Activated CD4-positive, alpha-beta T cell treated with anti-CD3 and anti-CD28 coated beads for 36 hours (primary cell): ENCODE data around the gene OSER1. TPM values are rescaled to one million over a fixed set of nuclear protein-coding genes. Genes with fewer than 3 reads are reported as not detected.
"Not testable (repeated sequence)": the region's sequence is repeated elsewhere in the genome, so short reads cannot be mapped to it uniquely, and the experiment has no call there.

Experiments used
- ATAC-seq: fragments of 200-7000 bp; cut with Tn5 transposase; one replicate; pipeline ENCODE4 v1.10.0; 2021; ENCODE audit warnings: mild to moderate bottlenecking, moderate library complexity
- CTCF ChIA-PET: fragments of 350-600 bp; sonication (Branson Sonifier 250); formaldehyde crosslinking; loops from one replicate; lab custom pipeline; 2021; ENCODE audit warnings: antibody characterized with exemption; lab: Charles Lee
- POLR2A ChIA-PET: fragments of 350-600 bp; sonication (Branson Sonifier 250); formaldehyde crosslinking; loops from one replicate; lab custom pipeline; 2021; ENCODE audit warnings: antibody characterized with exemption, inconsistent platforms; lab: Charles Lee
- DNase-seq: peaks from one replicate; pipeline ENCODE4 v3.0.0-alpha.2; 2020
- H3K27ac Mint-ChIP-seq: one replicate; pipeline ENCODE4 v1.8.0; 2021; ENCODE audit warnings: mixed read lengths
- H3K27me3 Mint-ChIP-seq: one replicate; pipeline ENCODE4 v1.8.0; 2021; ENCODE audit warnings: mixed read lengths
- H3K36me3 Mint-ChIP-seq: one replicate; pipeline ENCODE4 v1.8.0; 2021; ENCODE audit warnings: low read depth, mixed read lengths
- H3K4me1 Mint-ChIP-seq: one replicate; pipeline ENCODE4 v1.8.0; 2021; ENCODE audit warnings: mixed read lengths
- H3K4me3 Mint-ChIP-seq: one replicate; pipeline ENCODE4 v1.8.0; 2021; ENCODE audit warnings: mild to moderate bottlenecking, moderate library complexity, mixed read lengths
- H3K9me3 Mint-ChIP-seq: one replicate; pipeline ENCODE4 v1.8.0; 2021; ENCODE audit warnings: low read depth, mixed read lengths
- intact Hi-C, 2 experiments: fragments of 100-400 bp; cut with DNase I in 1 of 2; cut with micrococcal nuclease in 1 of 2; formaldehyde crosslinking; loops; one replicate each; pipeline versions ENCODE4 v1.14.2 to v1.15.1; 2022 to 2024; cut with DNase I, micrococcal nuclease
- total RNA-seq, 2 experiments: library from RNA; stranded (reverse); gene quantifications; one replicate each; pipeline ENCODE4 v1.2.3, GENCODE V29; 2021

OSER1 gene
- total RNA-seq, 2 experiments from 2014 or later, result 19.9 to 22.5 TPM

- Mint-ChIP-seq H3K4me3 (no peak overlapping the region), H3K9me3 (no peaks in the 10 kb centered on the region), H3K27ac (no peak overlapping the region), H3K4me1 (peaks cover 1% of the 10 kb centered on the region), H3K27me3 (peaks cover 2% of the 10 kb centered on the region), H3K36me3 (no peaks in the 10 kb centered on the region)
- ATAC-seq (no peak), DNase-seq (no peak)
- ChIA-PET POLR2A (no interaction called here), CTCF (interaction anchor here (0.9 kb wide), 1 partner anchor 20 kb away, joined by 3 read pairs; no protein-coding TSS in a partner anchor)
- intact Hi-C loops, result no loop called here
Measured at GRCh38 chr20:44241796-44242195, 31.2 kb upstream of the OSER1 start.

DNA sequence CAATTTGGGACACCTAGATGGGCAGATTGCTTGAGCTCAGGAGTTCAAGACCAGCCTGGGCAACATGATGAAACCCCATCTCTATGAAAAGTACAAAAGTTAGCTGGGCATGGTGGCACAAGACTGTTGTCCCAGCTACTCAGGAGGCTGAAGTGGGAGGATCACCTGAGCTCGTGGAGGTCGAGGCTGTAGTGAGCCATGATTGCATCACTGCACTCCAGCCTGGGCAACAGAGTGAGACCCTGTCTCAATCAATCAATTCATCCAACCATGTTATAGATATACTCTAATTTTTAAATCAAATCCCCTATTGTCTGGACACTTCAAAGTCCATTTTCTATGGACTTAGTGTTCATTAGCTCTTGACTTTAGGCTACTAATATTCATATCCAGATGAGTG is 26.3 kb upstream of the OSER1 start:
- DNase-seq, POLR2A ChIA-PET, H3K9me3 Mint-ChIP-seq, H3K4me1 Mint-ChIP-seq, H3K4me3 Mint-ChIP-seq, H3K27me3 Mint-ChIP-seq, intact Hi-C loops, ATAC-seq, H3K36me3 Mint-ChIP-seq, H3K27ac Mint-ChIP-seq: not testable (repeated sequence)
- CTCF ChIA-PET, result interaction anchor here (1.0 to 2.4 kb wide), 3 partner anchors 18 to 21 kb away, joined by 3 to 8 read pairs (median 4); no protein-coding TSS in a partner anchor

DNA sequence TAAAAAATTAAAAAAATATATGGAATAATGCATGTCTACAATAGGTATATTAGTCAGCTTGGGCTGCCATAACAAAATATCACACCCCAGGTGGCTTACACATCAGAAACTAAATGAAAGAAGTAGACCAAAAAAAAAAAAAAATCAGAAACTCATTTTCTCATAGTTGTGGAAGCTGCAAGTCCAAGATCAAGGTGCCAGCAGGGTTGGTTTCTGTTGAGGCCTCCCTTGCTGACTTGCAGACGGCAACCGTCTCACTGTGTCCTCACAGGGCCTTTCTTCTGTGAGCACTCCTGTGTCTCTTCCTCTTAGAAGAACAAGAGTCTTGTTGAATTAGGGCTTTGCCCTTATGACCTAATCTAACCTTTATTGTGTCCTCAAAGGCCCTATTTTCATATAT is 25.1 kb upstream of the OSER1 start:
- intact Hi-C loops, result no loop called here
- Mint-ChIP-seq H3K27ac (no peak overlapping the region), H3K27me3 (no peaks in the 10 kb centered on the region), H3K4me1 (peaks cover 5% of the 10 kb centered on the region), H3K4me3 (no peak overlapping the region), H3K36me3 (no peaks in the 10 kb centered on the region), H3K9me3 (no peaks in the 10 kb centered on the region)
- DNase-seq (no peak), ATAC-seq (no peak)
- POLR2A ChIA-PET, result no interaction called here
- CTCF ChIA-PET, result interaction anchor here (1.6 to 2.4 kb wide), 2 partner anchors 18 to 20 kb away, joined by 4 to 8 read pairs; no protein-coding TSS in a partner anchor

DNA sequence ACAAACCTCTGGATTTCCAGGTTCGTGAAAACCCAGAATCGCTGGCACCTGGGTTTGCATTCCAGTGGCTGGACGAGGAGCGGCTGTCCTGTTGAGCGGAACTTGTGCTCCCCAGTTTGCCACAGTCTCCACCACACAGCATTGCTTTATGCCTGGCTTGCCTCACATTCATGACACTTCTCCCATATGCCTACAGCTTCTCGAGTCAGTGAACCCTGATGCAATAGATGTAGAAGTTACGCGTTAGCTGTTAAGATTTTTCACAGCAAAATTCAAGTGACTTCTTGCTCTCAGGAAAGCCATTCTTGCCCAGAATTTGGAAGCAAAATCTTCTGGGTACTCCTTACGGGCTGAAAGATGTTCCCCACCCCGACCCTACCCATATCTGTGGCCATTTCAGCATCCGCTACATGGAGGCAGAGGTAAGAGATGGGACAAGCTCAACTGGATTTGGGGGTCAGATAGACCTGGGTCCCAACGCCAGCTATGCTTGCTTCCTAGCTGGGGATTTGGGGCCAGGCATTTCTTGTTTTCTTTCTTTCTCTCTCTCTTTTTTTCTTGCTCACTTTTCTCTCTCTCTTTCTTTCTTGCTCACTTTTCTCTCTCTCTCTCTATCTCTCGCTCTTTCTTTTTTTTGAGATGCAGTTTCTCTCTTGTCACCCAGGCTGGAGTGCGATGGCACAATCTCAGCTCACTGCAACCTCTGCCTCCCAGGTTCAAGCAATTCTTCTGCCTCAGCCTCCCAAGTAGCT is 24.2 kb upstream of the OSER1 start:
- DNase-seq (no peak), ATAC-seq (no peak)
- no peaks in the 10 kb centered on the region for H3K36me3 Mint-ChIP-seq
- H3K4me3 Mint-ChIP-seq, result no peak overlapping the region
- peaks cover 5% of the 10 kb centered on the region for H3K4me1 Mint-ChIP-seq
- no peak overlapping the region for H3K27ac Mint-ChIP-seq
- H3K9me3 Mint-ChIP-seq, result no peaks in the 10 kb centered on the region
- no peaks in the 10 kb centered on the region for H3K27me3 Mint-ChIP-seq
- POLR2A ChIA-PET, result no interaction called here
- CTCF ChIA-PET, result interaction anchor here (0.7 to 2.4 kb wide), 2 partner anchors 18 to 77 kb away, joined by 3 to 8 read pairs; no protein-coding TSS in a partner anchor
- intact Hi-C loops, result no loop called here

- H3K36me3 Mint-ChIP-seq, result no peaks in the 10 kb centered on the region
- CTCF ChIA-PET, result interaction anchor here (0.6 to 0.7 kb wide), 2 partner anchors 17 to 304 kb away, joined by 3 to 4 read pairs; no protein-coding TSS in a partner anchor
- no peaks in the 10 kb centered on the region for H3K9me3 Mint-ChIP-seq
- peaks cover 5% of the 10 kb centered on the region for H3K4me1 Mint-ChIP-seq
- ATAC-seq (no peak), DNase-seq (no peak)
- H3K4me3 Mint-ChIP-seq, result no peak overlapping the region
- intact Hi-C loops, result no loop called here
- no peaks in the 10 kb centered on the region for H3K27me3 Mint-ChIP-seq
- no peak overlapping the region for H3K27ac Mint-ChIP-seq
- POLR2A ChIA-PET, result no interaction called here
Measured at GRCh38 chr20:44233436-44234016, 23.0 kb upstream of the OSER1 start.

DNA sequence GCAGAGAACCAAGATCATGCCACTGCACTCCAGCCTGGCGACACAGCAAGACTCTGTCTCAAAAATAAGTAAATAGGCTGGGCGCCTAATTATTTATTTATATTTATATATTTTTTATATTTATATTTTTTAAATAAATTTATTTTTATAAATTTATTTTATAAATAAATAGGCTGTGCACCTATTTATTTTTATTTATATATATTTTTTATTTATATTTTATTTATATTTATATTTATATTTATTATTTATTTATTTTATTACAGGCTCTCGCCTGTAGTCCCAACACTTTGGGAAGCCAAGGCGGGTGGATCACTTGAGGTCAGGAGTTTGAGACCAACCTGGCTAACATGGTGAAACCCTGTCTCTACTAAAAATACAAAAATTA is 21.9 kb upstream of the OSER1 start:
- CTCF ChIA-PET, result interaction anchor here (1.0 kb wide), 1 partner anchor 14 kb away, joined by 4 read pairs; no protein-coding TSS in a partner anchor
- POLR2A ChIA-PET, result not testable (repeated sequence)

DNA sequence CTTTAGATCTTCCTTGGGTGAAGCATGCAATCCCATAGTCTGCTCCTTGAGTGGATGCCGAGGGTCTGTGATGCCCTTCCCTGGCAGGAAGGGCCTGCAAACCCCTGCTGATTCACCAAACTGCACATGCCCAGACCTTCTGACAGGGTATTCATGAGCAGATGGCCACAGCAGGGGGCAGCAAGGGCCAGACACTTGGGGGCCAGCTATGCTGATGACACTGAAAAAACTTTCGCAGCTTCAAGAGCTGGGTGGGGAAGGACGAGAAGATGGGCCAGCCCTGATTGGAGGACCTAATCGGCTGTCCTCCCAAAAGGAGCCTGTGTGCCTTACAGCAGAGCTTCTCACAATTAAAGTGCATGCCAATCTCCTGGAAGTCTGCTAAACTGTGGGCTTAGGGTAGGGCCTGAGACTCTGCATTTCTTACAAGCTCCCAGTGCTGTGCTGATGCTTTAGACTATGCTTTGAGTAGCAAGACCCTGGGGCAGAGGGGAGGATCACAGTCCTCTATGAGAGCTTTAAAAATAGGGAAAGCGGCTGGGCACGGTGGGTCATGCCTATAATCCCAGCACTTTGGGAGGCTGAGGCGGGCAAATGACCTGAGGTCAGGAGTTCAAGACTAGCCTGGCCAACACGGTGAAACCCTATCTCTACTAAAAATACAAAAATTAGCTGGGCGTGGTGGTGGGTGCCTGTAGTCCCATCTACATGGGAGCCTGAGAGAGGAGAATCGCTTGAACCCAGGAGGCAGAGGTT is 21.3 kb upstream of the OSER1 start:
- peaks cover 5% of the 10 kb centered on the region for H3K4me1 Mint-ChIP-seq
- H3K27me3 Mint-ChIP-seq, result no peaks in the 10 kb centered on the region
- no peaks in the 10 kb centered on the region for H3K36me3 Mint-ChIP-seq
- DNase-seq (no peak), ATAC-seq (no peak)
- H3K4me3 Mint-ChIP-seq, result no peak overlapping the region
- intact Hi-C loops, result no loop called here
- ChIA-PET CTCF (interaction anchor here (1.0 to 1.5 kb wide), 2 partner anchors 13 to 14 kb away, joined by 4 to 5 read pairs; no protein-coding TSS in a partner anchor), POLR2A (no interaction called here)
- H3K27ac Mint-ChIP-seq, result no peak overlapping the region
- no peaks in the 10 kb centered on the region for H3K9me3 Mint-ChIP-seq

More for the DNA sequence above, 21.9 kb upstream of the OSER1 start:
- H3K9me3 Mint-ChIP-seq, H3K36me3 Mint-ChIP-seq, H3K27ac Mint-ChIP-seq, ATAC-seq, H3K4me3 Mint-ChIP-seq, DNase-seq, intact Hi-C loops, H3K4me1 Mint-ChIP-seq, H3K27me3 Mint-ChIP-seq: not testable (repeated sequence)

DNA sequence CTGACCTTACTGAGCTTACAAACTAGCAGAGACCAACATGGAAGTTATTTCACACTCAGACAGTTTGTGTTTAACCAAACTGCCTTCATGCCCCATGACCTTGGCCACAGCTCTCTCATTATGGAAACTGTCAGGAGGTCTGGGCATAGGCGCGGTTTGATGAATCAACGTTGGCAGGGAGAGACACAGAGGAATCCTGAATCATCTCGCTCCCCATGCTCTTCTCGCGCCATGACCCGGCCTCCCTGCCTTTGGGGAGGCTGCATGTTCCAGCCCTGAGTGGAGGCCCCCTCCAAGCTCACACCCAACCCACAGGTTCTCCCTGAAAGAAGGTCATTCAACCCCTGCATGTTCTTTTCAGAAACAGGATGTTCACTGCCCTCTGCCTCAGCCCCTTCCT is 20.6 kb upstream of the OSER1 start:
- ATAC-seq, result peak; percentile 36
- CTCF ChIA-PET, result interaction anchor here (1.5 kb wide), 1 partner anchor 13 kb away, joined by 5 read pairs; no protein-coding TSS in a partner anchor
- no peak overlapping the region for H3K4me3 Mint-ChIP-seq
- no peak overlapping the region for H3K27ac Mint-ChIP-seq
- DNase-seq, result peak; percentile 18
- H3K27me3 Mint-ChIP-seq, result no peaks in the 10 kb centered on the region
- H3K9me3 Mint-ChIP-seq, result no peaks in the 10 kb centered on the region
- peaks cover 5% of the 10 kb centered on the region for H3K4me1 Mint-ChIP-seq
- POLR2A ChIA-PET, result no interaction called here
- intact Hi-C loops, result no loop called here
- H3K36me3 Mint-ChIP-seq, result no peaks in the 10 kb centered on the region

DNA sequence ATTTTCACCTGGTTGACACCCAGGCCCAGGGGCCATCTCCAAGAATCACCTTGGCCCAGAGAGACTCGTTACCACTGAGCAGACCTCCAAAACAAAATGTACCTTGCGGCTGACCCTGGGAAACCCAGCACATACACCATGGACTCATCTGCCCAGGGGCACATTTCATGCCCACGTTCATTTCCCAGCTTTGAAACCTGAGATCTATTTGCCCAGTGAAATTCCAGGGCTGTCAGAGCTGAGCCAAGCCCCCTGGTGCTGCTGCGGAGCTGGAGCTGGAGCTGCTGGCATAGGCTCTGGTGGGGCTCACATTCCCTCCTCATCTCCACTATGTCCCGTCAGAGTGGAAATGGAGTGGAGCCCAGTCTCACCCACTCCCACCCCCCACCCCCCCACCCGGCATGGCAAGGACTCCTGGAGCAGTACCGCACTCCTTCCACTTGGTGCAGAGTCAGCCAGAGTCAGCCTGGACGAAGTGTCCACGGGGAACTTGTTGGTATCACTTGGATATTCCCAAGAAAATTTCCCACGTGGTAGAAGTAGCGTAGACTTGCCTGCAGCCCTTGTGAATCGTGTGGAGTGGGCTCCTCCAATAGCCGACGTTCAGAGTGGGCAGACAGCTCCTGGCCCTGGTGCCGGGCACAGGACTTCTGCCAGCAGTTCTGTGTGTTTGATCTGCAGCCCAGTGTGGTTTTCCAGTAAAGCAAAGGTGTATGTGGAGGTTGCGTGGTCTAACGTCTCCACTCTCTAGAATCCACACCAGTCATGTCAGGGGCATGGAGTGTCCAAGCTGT is 18.1 kb upstream of the OSER1 start:
- no peak for DNase-seq
- Mint-ChIP-seq H3K27me3 (no peaks in the 10 kb centered on the region), H3K4me1 (peaks cover 5% of the 10 kb centered on the region), H3K9me3 (no peaks in the 10 kb centered on the region), H3K36me3 (no peaks in the 10 kb centered on the region), H3K4me3 (no peak overlapping the region), H3K27ac (no peak overlapping the region)
- ChIA-PET POLR2A (no interaction called here), CTCF (interaction anchor here (1.2 kb wide), 1 partner anchor 10 kb away, joined by 3 read pairs; no protein-coding TSS in a partner anchor)
- intact Hi-C loops, result no loop called here
- no peak for ATAC-seq

DNA sequence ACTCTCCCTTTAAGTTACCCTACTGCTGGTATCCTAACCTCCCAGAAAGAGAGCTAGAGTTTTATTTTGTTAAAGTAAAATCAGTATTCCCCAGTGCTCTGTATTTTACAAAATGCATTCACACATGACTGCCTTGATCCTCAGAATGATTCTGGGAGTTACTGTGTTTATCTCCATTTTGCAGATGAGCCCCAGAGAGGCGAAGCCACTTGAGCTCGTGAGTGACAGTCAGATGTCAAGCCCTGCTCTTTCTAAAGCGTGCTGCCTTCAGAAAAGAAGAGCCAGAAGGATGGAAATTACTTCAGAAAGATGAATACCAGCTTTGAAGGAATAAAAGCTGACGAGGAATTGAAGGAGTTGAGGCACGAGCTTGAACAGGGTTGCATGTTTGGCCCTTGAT is 14.1 kb upstream of the OSER1 start:
- Mint-ChIP-seq H3K9me3 (no peaks in the 10 kb centered on the region), H3K27ac (no peak overlapping the region), H3K36me3 (no peaks in the 10 kb centered on the region), H3K27me3 (no peaks in the 10 kb centered on the region), H3K4me1 (peaks cover 12% of the 10 kb centered on the region), H3K4me3 (no peak overlapping the region)
- ATAC-seq (no peak), DNase-seq (no peak)
- CTCF ChIA-PET, result interaction anchor here (1.0 to 1.8 kb wide), 4 partner anchors 9 to 87 kb away, joined by 3 to 5 read pairs (median 4); partner anchors contain the start of gene GDAP1L1
- intact Hi-C loops, result no loop called here
- POLR2A ChIA-PET, result no interaction called here
